ENCODE results near the gene KCNN3. TPM values are rescaled to one million over a fixed set of nuclear protein-coding genes. Genes with fewer than 3 reads are reported as not detected.
A peak's percentile ranks its signal among the peaks of the same experiment; 100 is the strongest.

The KCNN3 gene
- total RNA-seq, 1 donor from 2014 or later = 0.86 TPM

DNA sequence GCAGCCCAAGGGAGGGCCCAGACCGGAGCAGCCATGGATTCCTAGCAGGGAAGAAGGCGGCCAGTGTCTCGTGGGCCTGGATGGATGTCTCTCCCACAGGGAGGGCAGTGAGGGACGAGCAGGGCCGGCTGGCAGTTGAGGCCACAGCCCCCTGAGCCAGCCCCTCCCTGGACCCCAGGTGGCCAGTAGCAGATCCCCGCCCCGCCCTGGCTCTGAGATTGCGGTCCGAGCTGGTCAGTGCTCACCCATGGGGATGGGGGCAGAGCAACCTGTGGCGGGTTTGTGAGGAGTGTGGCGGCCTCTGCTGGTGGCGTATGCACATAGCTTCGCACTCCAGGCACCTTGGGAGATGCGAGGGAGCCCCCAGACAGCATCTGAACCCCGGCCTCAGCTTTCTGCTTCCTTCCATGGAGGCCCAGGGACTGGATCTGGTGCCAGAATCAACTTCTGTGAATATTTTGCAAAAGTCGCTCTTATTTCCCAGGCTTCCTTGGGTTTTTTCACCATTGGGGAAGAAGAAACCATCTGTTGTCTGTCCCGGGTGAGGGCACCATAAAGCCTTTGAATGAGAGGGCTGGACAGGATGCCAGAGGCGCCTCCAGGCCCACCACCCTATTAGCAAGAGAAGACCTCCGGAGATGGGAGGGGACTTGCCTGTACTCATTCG, 8.4 kb upstream of the KCNN3 start:
- no peak overlapping the region for H3K27ac Mint-ChIP-seq
- no peak overlapping the region for H3K4me3 Mint-ChIP-seq (ENCODE audit: low read depth)
- no peaks in the 10 kb centered on the region for H3K9me3 Mint-ChIP-seq (ENCODE audit: low read depth)

DNA sequence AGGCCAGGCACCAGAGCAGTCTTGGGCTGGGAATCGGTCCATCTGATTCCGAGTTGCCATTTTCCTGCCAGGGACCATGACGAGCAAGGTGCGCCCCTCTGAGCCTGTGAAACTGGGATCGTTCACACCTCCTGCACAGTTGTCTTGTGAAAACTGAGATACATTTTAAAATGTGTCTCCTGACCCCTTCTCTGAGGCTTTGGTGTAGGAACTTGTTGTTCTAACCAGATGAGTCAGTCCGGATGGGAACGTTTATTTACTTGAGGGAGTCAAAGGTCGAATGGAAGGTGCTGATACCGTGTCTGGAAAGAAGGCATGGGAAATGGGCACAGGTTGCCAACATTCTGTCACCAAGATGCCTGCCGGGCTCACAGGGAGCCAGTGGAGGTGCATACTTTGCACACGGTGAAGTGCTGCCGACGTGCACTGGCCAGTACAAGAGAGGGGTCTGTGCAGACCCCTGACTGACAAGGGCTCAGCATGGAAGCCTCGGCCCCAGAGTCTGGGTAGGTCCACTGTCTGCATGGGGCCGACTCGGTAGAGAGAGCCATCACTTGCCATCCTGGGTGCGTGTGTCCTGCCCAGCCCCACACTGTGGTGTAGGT, 7.4 kb upstream of the KCNN3 start:
- Mint-ChIP-seq H3K4me1 (ENCODE audit: low read depth) (peaks cover 5% of the 10 kb centered on the region), H3K36me3 (ENCODE audit: insufficient read depth) (no peaks in the 10 kb centered on the region), H3K27ac (peak overlapping the region; percentile 59), H3K4me3 (ENCODE audit: low read depth) (no peak overlapping the region), H3K9me3 (ENCODE audit: low read depth) (no peaks in the 10 kb centered on the region), H3K27me3 (peaks cover 19% of the 10 kb centered on the region)
- TF ChIP-seq, protein P1, sequence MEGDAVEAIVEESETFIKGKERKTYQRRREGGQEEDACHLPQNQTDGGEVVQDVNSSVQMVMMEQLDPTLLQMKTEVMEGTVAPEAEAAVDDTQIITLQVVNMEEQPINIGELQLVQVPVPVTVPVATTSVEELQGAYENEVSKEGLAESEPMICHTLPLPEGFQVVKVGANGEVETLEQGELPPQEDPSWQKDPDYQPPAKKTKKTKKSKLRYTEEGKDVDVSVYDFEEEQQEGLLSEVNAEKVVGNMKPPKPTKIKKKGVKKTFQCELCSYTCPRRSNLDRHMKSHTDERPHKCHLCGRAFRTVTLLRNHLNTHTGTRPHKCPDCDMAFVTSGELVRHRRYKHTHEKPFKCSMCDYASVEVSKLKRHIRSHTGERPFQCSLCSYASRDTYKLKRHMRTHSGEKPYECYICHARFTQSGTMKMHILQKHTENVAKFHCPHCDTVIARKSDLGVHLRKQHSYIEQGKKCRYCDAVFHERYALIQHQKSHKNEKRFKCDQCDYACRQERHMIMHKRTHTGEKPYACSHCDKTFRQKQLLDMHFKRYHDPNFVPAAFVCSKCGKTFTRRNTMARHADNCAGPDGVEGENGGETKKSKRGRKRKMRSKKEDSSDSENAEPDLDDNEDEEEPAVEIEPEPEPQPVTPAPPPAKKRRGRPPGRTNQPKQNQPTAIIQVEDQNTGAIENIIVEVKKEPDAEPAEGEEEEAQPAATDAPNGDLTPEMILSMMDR (IDR thresholded peaks at IDR 0.05; ENCODE audit: unreplicated experiment) = no peak
- no peak for DNase-seq (ENCODE audit: low spot score, unreplicated experiment)

More for the DNA sequence above, 8.4 kb upstream of the KCNN3 start:
- peak; percentile 81 for DNase-seq (ENCODE audit: low spot score, unreplicated experiment)
- no peaks in the 10 kb centered on the region for H3K36me3 Mint-ChIP-seq (ENCODE audit: insufficient read depth)
- TF ChIP-seq, protein P1 (IDR thresholded peaks at IDR 0.05; ENCODE audit: unreplicated experiment) = peak; percentile 93
- peaks cover 14% of the 10 kb centered on the region for H3K27me3 Mint-ChIP-seq
- peaks cover 5% of the 10 kb centered on the region for H3K4me1 Mint-ChIP-seq (ENCODE audit: low read depth)

GRCh38 chr1:154876842-154877369, 6.8 kb upstream of the KCNN3 start:
- H3K27me3 Mint-ChIP-seq = peaks cover 19% of the 10 kb centered on the region
- H3K36me3 Mint-ChIP-seq (ENCODE audit: insufficient read depth) = no peaks in the 10 kb centered on the region
- no peak overlapping the region for H3K4me3 Mint-ChIP-seq (ENCODE audit: low read depth)
- TF ChIP-seq, protein P1 (IDR thresholded peaks at IDR 0.05; ENCODE audit: unreplicated experiment) = no peak
- DNase-seq (ENCODE audit: low spot score, unreplicated experiment) = no peak
- H3K27ac Mint-ChIP-seq = peak overlapping the region; percentile 59
- no peaks in the 10 kb centered on the region for H3K9me3 Mint-ChIP-seq (ENCODE audit: low read depth)
- H3K4me1 Mint-ChIP-seq (ENCODE audit: low read depth) = peaks cover 5% of the 10 kb centered on the region

DNA sequence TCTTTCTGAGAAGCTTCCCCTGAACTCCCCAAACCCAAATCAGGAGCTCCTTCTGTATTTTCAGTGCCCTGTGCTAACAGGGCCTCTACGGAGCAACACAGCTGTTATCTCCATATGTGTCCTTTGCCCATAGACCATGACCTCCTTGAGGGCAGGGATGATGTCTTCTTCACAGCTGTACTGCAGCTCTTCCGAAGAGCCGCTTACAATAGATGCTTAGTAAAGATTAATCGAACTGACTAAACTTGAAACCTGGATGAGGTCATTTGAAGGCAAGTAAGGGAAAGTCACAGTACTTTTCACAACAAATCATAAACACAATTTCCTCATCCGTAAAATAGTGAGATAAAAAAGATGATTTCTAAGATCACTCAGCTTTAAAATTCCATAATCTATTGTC, 4.4 kb upstream of the KCNN3 start:
- no peak overlapping the region for H3K27ac Mint-ChIP-seq
- H3K36me3 Mint-ChIP-seq (ENCODE audit: insufficient read depth) = no peaks in the 10 kb centered on the region
- H3K4me1 Mint-ChIP-seq (ENCODE audit: low read depth) = peaks cover 9% of the 10 kb centered on the region
- no peak overlapping the region for H3K4me3 Mint-ChIP-seq (ENCODE audit: low read depth)
- H3K27me3 Mint-ChIP-seq = peaks cover 23% of the 10 kb centered on the region
- DNase-seq (ENCODE audit: low spot score, unreplicated experiment) = no peak
- TF ChIP-seq, protein P1 (IDR thresholded peaks at IDR 0.05; ENCODE audit: unreplicated experiment) = no peak
- H3K9me3 Mint-ChIP-seq (ENCODE audit: low read depth) = no peaks in the 10 kb centered on the region

- Mint-ChIP-seq H3K27me3 (peaks cover 33% of the 10 kb centered on the region), H3K4me3 (ENCODE audit: low read depth) (no peak overlapping the region), H3K4me1 (ENCODE audit: low read depth) (peaks cover 9% of the 10 kb centered on the region), H3K27ac (no peak overlapping the region), H3K9me3 (ENCODE audit: low read depth) (no peaks in the 10 kb centered on the region), H3K36me3 (ENCODE audit: insufficient read depth) (no peaks in the 10 kb centered on the region)
- no peak for DNase-seq (ENCODE audit: low spot score, unreplicated experiment)
- TF ChIP-seq, protein P1 (IDR thresholded peaks at IDR 0.05; ENCODE audit: unreplicated experiment) = no peak
Measured at GRCh38 chr1:154873321-154873950, 3.4 kb upstream of the KCNN3 start.
